ENCODE measurements around the gene SRA1. TPM values are rescaled to one million over a fixed set of nuclear protein-coding genes. Genes with fewer than 3 reads are reported as not detected.
A peak's percentile ranks its signal among the peaks of the same experiment; 100 is the strongest.
"Not testable (repeated sequence)": the region's sequence is repeated elsewhere in the genome, so short reads cannot be mapped to it uniquely, and the experiment has no call there.

SRA1 gene
- total RNA-seq, 1 experiment from 2014 or later: 52.0 TPM

GRCh38 chr5:140594169-140594568 is 36.9 kb upstream of the SRA1 start:
- BruUV-seq (replicated peaks): no TSS peak
- no peaks in the 10 kb centered on the region for H3K9me3 ChIP-seq (ENCODE audit: control insufficient read depth, insufficient read depth, low read depth, low read length)
- ChIA-PET POLR2A (no interaction called here), CTCF (interaction anchor here (0.6 kb wide), 1 partner anchor 13 kb away, joined by 3 read pairs; no protein-coding TSS in a partner anchor)
- H3K27me3 ChIP-seq (ENCODE audit: control insufficient read depth, insufficient read depth, low read length): no peaks in the 10 kb centered on the region
- no peaks in the 10 kb centered on the region for H3K36me3 ChIP-seq (ENCODE audit: control insufficient read depth, insufficient read depth, low read length)
- no peaks in the 10 kb centered on the region for H3K4me1 ChIP-seq (ENCODE audit: control insufficient read depth, insufficient read depth, low read length)
- no peak overlapping the region for H3K4me3 ChIP-seq (ENCODE audit: low read depth in 2 of 2, low read length in 2 of 2)
- TF ChIP-seq CTCF (IDR thresholded peaks at IDR 0.05): no peak
- no peak for TF ChIP-seq TCF7L2 (IDR thresholded peaks at IDR 0.05; ENCODE audit: low read depth, low read length)
- TF ChIP-seq REST (IDR thresholded peaks at IDR 0.05; ENCODE audit: insufficient read depth in 1 of 2, low read depth in 2 of 2, low read length in 1 of 2): no peak
- TF ChIP-seq POLR2AphosphoS5 (IDR thresholded peaks at IDR 0.05; ENCODE audit: low read depth, low read length): no peak
- no peak for TF ChIP-seq SIN3A (IDR thresholded peaks at IDR 0.05; ENCODE audit: borderline replicate concordance, insufficient read depth, low read depth, low read length)
- intact Hi-C loops (cut with micrococcal nuclease; ENCODE audit: unreplicated experiment) (no loop called here), in situ Hi-C loops (cut with HindIII; ENCODE audit: low pct_unique_long_range_greater_than_20kb, low sequenced_read_pairs) (no loop called here)
- ATAC-seq: no peak
- no peak for DNase-seq (ENCODE audit: low read depth, low spot score)
- no peak overlapping the region; the same call in 1 of the 2 replicates for H3K27ac ChIP-seq (ENCODE audit: low read length)

- ATAC-seq; H3K4me1 ChIP-seq (ENCODE audit: control insufficient read depth, insufficient read depth, low read length); H3K36me3 ChIP-seq (ENCODE audit: control insufficient read depth, insufficient read depth, low read length); BruUV-seq (replicated peaks); intact Hi-C loops (cut with micrococcal nuclease; ENCODE audit: unreplicated experiment); POLR2A ChIA-PET; in situ Hi-C loops (cut with HindIII; ENCODE audit: low pct_unique_long_range_greater_than_20kb, low sequenced_read_pairs); H3K27me3 ChIP-seq (ENCODE audit: control insufficient read depth, insufficient read depth, low read length); CTCF ChIA-PET; DNase-seq (ENCODE audit: low read depth, low spot score); H3K9me3 ChIP-seq (ENCODE audit: control insufficient read depth, insufficient read depth, low read depth, low read length): not testable (repeated sequence)
- H3K27ac ChIP-seq (ENCODE audit: low read length): peak overlapping the region; percentile 20; the same call in 1 of the 2 replicates
- H3K4me3 ChIP-seq (ENCODE audit: low read depth in 2 of 2, low read length in 2 of 2): peak overlapping the region; percentile 20 to 45; a peak in 3 of 4 replicates
Measured at GRCh38 chr5:140593070-140593469, 35.8 kb upstream of the SRA1 start.

GRCh38 chr5:140591747-140592372 is 34.6 kb upstream of the SRA1 start:
- no peak overlapping the region for H3K4me3 ChIP-seq (ENCODE audit: low read depth in 2 of 2, low read length in 2 of 2)
- peak; percentile 68 for ATAC-seq
- intact Hi-C loops (cut with micrococcal nuclease; ENCODE audit: unreplicated experiment): no loop called here
- no peaks in the 10 kb centered on the region for H3K36me3 ChIP-seq (ENCODE audit: control insufficient read depth, insufficient read depth, low read length)
- TF ChIP-seq POLR2AphosphoS5 (IDR thresholded peaks at IDR 0.05; ENCODE audit: low read depth, low read length): no peak
- TF ChIP-seq SIN3A (IDR thresholded peaks at IDR 0.05; ENCODE audit: borderline replicate concordance, insufficient read depth, low read depth, low read length): no peak
- TF ChIP-seq TCF7L2 (IDR thresholded peaks at IDR 0.05; ENCODE audit: low read depth, low read length): no peak
- no peak for TF ChIP-seq CTCF (IDR thresholded peaks at IDR 0.05)
- TF ChIP-seq REST (IDR thresholded peaks at IDR 0.05; ENCODE audit: insufficient read depth in 1 of 2, low read depth in 2 of 2, low read length in 1 of 2): no peak
- CTCF ChIA-PET: interaction anchor here (0.5 kb wide), 1 partner anchor 233 kb away, joined by 8 read pairs; no protein-coding TSS in a partner anchor
- no peak for DNase-seq (ENCODE audit: low read depth, low spot score)
- POLR2A ChIA-PET: no interaction called here
- H3K9me3 ChIP-seq (ENCODE audit: control insufficient read depth, insufficient read depth, low read depth, low read length): no peaks in the 10 kb centered on the region
- H3K27me3 ChIP-seq (ENCODE audit: control insufficient read depth, insufficient read depth, low read length): no peaks in the 10 kb centered on the region
- H3K27ac ChIP-seq (ENCODE audit: low read length): no peak overlapping the region
- in situ Hi-C loops (cut with HindIII; ENCODE audit: low pct_unique_long_range_greater_than_20kb, low sequenced_read_pairs): no loop called here
- H3K4me1 ChIP-seq (ENCODE audit: control insufficient read depth, insufficient read depth, low read length): no peaks in the 10 kb centered on the region
- BruUV-seq (replicated peaks): no TSS peak

Data from Panc1 (cell line).